Liver (tissue), 9 donors: ENCODE data around the gene ZNRD2. TPM values are rescaled to one million over a fixed set of nuclear protein-coding genes. Genes with fewer than 3 reads are reported as not detected.

Experiments used
- DNase-seq: peaks from one replicate; pipeline ENCODE4 v3.0.0-alpha.2; 2017; ENCODE audit warnings: low spot score
- H3K27ac ChIP-seq, 2 donors: one replicate each; pipeline ENCODE4 v1.7.0; 2013; ENCODE audit warnings: inconsistent platforms in 2 of 2, low read length in 2 of 2, control low read depth in 1 of 2, low read depth in 1 of 2, mild to moderate bottlenecking in 1 of 2
- H3K27me3 ChIP-seq, 4 donors: one replicate each; pipeline versions ENCODE4 v1.6.1 to v1.7.0; 2013; ENCODE audit warnings: low read length in 3 of 4, inconsistent platforms in 1 of 4, mild to moderate bottlenecking in 1 of 4, moderate library complexity in 1 of 4; ENCODE audit not compliant: control insufficient read depth in 4 of 4, insufficient read depth in 4 of 4
- H3K36me3 ChIP-seq, 4 donors: one replicate each; pipeline versions ENCODE4 v1.6.1 to v1.7.0; 2013; ENCODE audit warnings: low read length in 3 of 4, mild to moderate bottlenecking in 3 of 4, low read depth in 1 of 4, moderate library complexity in 1 of 4; ENCODE audit not compliant: control insufficient read depth in 4 of 4, insufficient read depth in 3 of 4
- H3K4me1 ChIP-seq, 4 donors: one replicate each; pipeline versions ENCODE4 v1.6.1 to v1.7.0; 2013; ENCODE audit warnings: low read length in 3 of 4, mild to moderate bottlenecking in 3 of 4, moderate library complexity in 1 of 4; ENCODE audit not compliant: control insufficient read depth in 4 of 4, insufficient read depth in 4 of 4
- H3K4me3 ChIP-seq, 3 donors: one replicate each; pipeline versions ENCODE4 v1.6.1 to v1.7.0; 2013; ENCODE audit warnings: low read length in 3 of 3, control low read depth in 1 of 3, low read depth in 1 of 3, mild to moderate bottlenecking in 1 of 3
- H3K9ac ChIP-seq, 2 donors: one replicate each; pipeline ENCODE4 v1.7.0; 2013; ENCODE audit warnings: low read length in 2 of 2, mild to moderate bottlenecking in 2 of 2, moderate library complexity in 2 of 2, control low read depth in 1 of 2, low read depth in 1 of 2
- H3K9me3 ChIP-seq, 4 donors: one replicate each; pipeline versions ENCODE4 v1.6.1 to v1.7.0; 2013; ENCODE audit warnings: low read length in 3 of 4; ENCODE audit not compliant: control insufficient read depth in 4 of 4
- FOXA2 ChIP-seq: IDR thresholded peaks from 2 replicates; pipeline ENCODE4 v1.6.1; 2016; ENCODE audit warnings: antibody characterized with exemption
- GABPA ChIP-seq, 2 donors: IDR thresholded peaks in 1 of 2; conservative IDR thresholded peaks in 1 of 2; 2 replicates each; pipeline ENCODE4 v1.6.1; 2016; ENCODE audit warnings: antibody characterized with exemption in 2 of 2, mild to moderate bottlenecking in 1 of 2, moderate library complexity in 1 of 2
- HNF4A ChIP-seq, 2 donors: conservative IDR thresholded peaks; 2 replicates each; pipeline ENCODE4 v1.6.1; 2016; ENCODE audit warnings: antibody characterized with exemption in 2 of 2, mild to moderate bottlenecking in 2 of 2
- JUND ChIP-seq, 2 donors: IDR thresholded peaks; 2 replicates each; pipeline ENCODE4 v1.6.1; 2016; ENCODE audit warnings: antibody characterized with exemption in 2 of 2
- MAX ChIP-seq: IDR thresholded peaks from 2 replicates; pipeline ENCODE4 v1.6.1; 2016; ENCODE audit warnings: antibody characterized with exemption
- NR2F2 ChIP-seq: IDR thresholded peaks from 2 replicates; pipeline ENCODE4 v1.6.1; 2016; ENCODE audit warnings: antibody characterized with exemption
- RAD21 ChIP-seq, 2 donors: IDR thresholded peaks; 2 replicates each; pipeline ENCODE4 v1.6.1; 2016; ENCODE audit warnings: antibody characterized with exemption in 2 of 2, mild to moderate bottlenecking in 2 of 2
- RXRA ChIP-seq, 2 donors: IDR thresholded peaks; 2 replicates each; pipeline ENCODE4 v1.6.1; 2017 to 2018; ENCODE audit warnings: antibody characterized with exemption in 2 of 2, mild to moderate bottlenecking in 1 of 2
- SP1 ChIP-seq: IDR thresholded peaks from 2 replicates; pipeline ENCODE4 v1.6.1; 2018; ENCODE audit warnings: antibody characterized with exemption, mild to moderate bottlenecking
- YY1 ChIP-seq: IDR thresholded peaks from 2 replicates; pipeline ENCODE4 v1.6.1; 2016; ENCODE audit warnings: antibody characterized with exemption, mild to moderate bottlenecking
- WGBS: extraction: QIAGEN DNeasy Blood & Tissue Kit; methylation state at CpG from one replicate; pipeline ENCODE4 v1.1.7; 2013; 5-methylcytosine and 5-hydroxymethylcytosine counted together
- polyA plus RNA-seq, 2 donors: library from polyadenylated mRNA; stranded (reverse) in 1 of 2; unstranded in 1 of 2; fragments of 200-250 nt in 1 of 2; fragments of >200 nt in 1 of 2; fragmentation: Nextera tagmentation in 1 of 2; extraction: Ambion mirVana in 1 of 2; gene quantifications; one replicate each; pipeline versions ENCODE4 v1.2.1 to v1.2.3, GENCODE V29; 2013 to 2015
- total RNA-seq, 2 donors: library from RNA; depleted of rRNA; stranded (reverse); fragments of >200 nt; gene quantifications; one replicate each; pipeline ENCODE4 v1.2.3, GENCODE V29; 2014
- TF ChIP-seq, protein P1 (sequence below): IDR thresholded peaks from 2 replicates; pipeline ENCODE4 v1.6.1; 2016; ENCODE audit warnings: antibody characterized with exemption
- donor health status: healthy.
- donor health status: healthy.
- donor health status: healthy.
- donor health status: healthy.
- donor health status: healthy.

ZNRD2 gene
- total and polyA plus RNA-seq, 4 donors = 18.2 to 39.5 (median 28.0) TPM

DNA sequence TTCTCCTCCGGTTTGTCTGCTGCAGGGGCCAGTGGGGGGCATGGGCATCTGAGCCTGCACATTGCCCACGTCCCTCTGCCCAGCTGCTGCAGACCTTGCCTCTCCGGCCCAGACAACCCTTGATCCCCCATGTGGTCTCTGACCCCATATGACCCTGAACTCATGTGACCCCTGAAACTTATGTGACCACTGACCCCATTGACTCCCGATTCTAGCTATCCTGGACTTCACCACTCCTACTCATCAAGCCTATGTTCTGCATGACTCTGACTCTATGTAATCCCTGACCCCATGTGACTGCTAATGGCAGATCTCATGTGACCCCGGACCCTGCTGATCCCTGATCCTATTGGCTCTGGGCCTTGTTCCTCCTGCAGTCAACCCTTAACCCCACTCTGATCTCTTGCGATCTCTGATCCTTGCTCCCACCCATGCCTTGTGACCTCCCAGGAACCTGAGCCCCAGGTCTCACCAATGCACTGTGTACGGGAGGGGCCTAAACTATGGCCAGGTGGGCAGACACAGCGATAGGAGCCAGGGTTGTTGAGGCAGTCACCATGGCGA is 17.8 kb upstream of the ZNRD2 start:
- Histone ChIP-seq H3K4me1 (peaks cover 7 to 39% (median 17%) of the 10 kb centered on the region in 4 donors), H3K27me3 (no peaks in the 10 kb centered on the region), H3K9me3 (no peaks in the 10 kb centered on the region), H3K4me3 (no peak overlapping the region), H3K27ac (peak overlapping the region; percentile 82 to 91), H3K36me3 (peaks cover 0 to 5% (median 0%) of the 10 kb centered on the region in 4 donors), H3K9ac (no peak overlapping the region)
- TF ChIP-seq, protein P1, sequence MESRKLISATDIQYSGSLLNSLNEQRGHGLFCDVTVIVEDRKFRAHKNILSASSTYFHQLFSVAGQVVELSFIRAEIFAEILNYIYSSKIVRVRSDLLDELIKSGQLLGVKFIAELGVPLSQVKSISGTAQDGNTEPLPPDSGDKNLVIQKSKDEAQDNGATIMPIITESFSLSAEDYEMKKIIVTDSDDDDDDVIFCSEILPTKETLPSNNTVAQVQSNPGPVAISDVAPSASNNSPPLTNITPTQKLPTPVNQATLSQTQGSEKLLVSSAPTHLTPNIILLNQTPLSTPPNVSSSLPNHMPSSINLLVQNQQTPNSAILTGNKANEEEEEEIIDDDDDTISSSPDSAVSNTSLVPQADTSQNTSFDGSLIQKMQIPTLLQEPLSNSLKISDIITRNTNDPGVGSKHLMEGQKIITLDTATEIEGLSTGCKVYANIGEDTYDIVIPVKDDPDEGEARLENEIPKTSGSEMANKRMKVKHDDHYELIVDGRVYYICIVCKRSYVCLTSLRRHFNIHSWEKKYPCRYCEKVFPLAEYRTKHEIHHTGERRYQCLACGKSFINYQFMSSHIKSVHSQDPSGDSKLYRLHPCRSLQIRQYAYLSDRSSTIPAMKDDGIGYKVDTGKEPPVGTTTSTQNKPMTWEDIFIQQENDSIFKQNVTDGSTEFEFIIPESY = no peak
- TF ChIP-seq GABPA (IDR thresholded peaks at IDR 0.05 in 1 of 2, conservative IDR thresholded peaks at IDR 0.05 in 1 of 2) = no peak
- no peak for TF ChIP-seq SP1
- TF ChIP-seq YY1 = no peak
- TF ChIP-seq RXRA (IDR thresholded peaks at IDR 0.05) = peak in 1 of 2 donors; percentile 71
- DNase-seq = no peak
- 75% methylated on average over 9 of the region's 9 CpGs for WGBS

DNA sequence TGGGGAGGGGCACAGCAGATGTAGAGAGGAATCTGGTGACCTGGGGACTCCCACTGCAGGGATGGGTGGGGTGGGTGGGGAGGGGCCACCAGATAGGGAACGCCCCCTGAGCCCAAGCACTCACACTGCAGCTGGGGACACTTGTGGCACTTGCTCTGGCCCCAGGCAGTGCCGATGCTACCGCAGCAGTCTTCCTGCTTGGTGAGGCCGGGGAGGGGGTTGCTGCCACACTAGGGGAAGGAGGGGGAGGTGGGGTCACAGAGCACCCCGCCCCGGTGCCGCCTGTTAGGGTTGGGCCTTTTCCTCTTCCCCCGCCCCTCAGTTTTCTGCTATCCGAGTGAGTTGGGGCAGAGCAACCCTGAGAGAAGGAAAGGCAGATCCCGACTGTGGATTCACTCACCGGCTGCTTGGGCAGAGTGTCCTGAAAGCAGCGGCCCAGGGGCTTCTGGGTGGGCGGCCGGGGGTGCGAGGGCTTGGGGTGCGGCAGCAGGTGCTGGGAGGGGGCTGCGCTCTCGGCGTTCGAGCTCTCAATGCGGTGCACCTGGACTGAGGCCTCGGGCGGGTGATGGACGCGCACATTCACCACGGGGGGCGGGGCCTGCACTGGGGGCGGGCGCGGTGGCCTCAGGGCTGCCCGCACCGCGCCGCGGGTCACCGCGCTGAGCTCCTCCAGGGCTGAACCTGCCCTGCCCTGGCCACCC is 16.8 kb upstream of the ZNRD2 start:
- no peak overlapping the region for H3K9ac ChIP-seq
- H3K27me3 ChIP-seq = no peaks in the 10 kb centered on the region
- no peak overlapping the region for H3K4me3 ChIP-seq
- H3K36me3 ChIP-seq = peaks cover 0 to 4% (median 0%) of the 10 kb centered on the region in 4 donors
- H3K27ac ChIP-seq = no peak overlapping the region
- no peaks in the 10 kb centered on the region for H3K9me3 ChIP-seq
- 73% methylated on average over 37 of the region's 37 CpGs for WGBS
- peak; percentile 64 for DNase-seq
- TF ChIP-seq NR2F2 = no peak
- no peak for TF ChIP-seq FOXA2
- TF ChIP-seq RAD21 (IDR thresholded peaks at IDR 0.05) = no peak
- no peak for TF ChIP-seq HNF4A (conservative IDR thresholded peaks at IDR 0.05)
- no peak for TF ChIP-seq JUND (IDR thresholded peaks at IDR 0.05)
- no peak for TF ChIP-seq MAX
- TF ChIP-seq, protein P1 = no peak
- TF ChIP-seq RXRA (IDR thresholded peaks at IDR 0.05) = no peak
- peaks cover 9 to 39% (median 18%) of the 10 kb centered on the region in 4 donors for H3K4me1 ChIP-seq

DNA sequence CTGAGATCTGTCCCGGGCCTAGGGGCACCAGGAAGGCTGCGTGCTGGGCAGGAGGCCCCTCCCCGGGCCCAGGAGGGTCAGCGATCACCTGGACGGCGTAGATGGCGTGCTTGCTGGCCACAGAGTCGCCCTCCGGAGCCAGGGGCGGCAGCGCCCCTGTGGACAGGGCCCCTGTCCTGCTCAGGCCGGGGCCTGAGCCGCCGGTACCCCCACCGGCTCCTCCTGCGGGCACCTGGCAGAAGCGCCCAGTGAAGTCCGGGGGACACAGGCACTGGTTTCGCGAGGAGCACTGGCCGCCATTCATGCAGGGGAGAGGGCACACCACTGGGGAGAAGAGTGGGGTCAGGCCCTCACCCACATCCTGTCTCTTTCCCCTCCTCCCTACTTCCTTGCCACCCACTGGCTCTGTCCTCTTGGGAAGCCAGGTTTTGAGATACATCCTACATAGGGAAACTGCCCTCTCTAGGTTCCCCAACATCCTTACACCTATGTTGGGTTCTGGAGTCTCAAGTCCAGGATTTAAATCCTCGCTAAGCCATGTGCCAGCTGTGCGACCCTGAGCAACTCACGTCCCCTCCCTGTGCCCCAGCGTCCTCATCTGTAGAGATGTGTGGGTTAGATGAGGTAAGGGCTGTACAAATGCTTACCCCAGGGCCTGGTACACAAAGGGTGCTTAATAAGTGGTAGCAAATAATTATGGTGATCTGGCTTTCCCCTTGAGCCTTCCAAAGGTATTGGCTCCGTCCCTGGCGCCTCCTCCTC is 16.0 kb upstream of the ZNRD2 start:
- Histone ChIP-seq H3K4me3 (no peak overlapping the region), H3K27ac (no peak overlapping the region), H3K27me3 (no peaks in the 10 kb centered on the region), H3K36me3 (peaks cover 0 to 4% (median 0%) of the 10 kb centered on the region in 4 donors), H3K9ac (no peak overlapping the region), H3K9me3 (no peaks in the 10 kb centered on the region), H3K4me1 (peaks cover 9 to 45% (median 24%) of the 10 kb centered on the region in 4 donors)
- no peak for DNase-seq
- TF ChIP-seq HNF4A (conservative IDR thresholded peaks at IDR 0.05) = no peak
- 90% methylated on average over 27 of the region's 27 CpGs for WGBS
